ENCODE data around the gene MSI1. TPM values are rescaled to one million over a fixed set of nuclear protein-coding genes. Genes with fewer than 3 reads are reported as not detected.

Gene MSI1
- total RNA-seq = not detected in 2 replicates

DNA sequence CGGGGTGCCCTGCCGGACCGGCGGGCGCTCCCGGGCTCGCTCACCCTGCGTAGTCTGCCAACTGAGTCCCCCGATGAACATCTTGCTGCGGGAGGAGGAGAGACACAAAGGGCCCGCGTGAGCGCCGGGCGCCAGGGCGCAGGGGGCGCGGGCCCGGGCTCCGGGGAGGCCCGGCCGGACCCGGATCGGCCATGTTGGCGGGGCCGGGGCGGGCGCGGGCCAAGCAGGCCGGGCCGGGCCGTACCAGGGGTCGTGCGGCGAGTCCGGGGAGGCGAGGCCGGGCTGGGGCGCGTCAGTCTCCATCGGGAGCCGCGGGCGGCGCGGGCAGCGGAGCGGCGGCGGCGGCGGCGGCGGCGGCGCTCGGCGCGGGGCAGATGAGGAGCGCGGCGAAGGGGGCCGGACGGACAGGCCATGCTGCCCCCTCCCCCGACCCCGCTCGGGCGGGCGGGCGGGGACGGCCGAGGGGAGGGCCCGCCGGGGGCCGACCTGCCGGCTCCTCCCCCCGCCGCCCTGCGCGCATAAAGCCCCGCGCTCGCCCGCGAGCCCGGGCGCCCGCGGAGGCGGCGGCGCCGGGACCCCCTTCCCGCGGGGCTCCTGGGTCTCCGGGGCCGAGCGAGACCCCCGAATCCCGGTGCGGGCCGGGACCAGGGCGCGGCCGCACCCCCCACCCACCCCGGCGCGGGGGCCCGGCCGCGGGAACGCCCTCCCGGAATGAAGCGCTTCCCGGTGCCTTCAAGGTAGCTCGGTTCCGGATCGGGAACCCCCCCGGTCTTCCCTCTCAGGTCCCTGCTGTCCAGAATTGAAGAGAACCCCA, at the start of gene MSI1:
TSS of gene MSI1 (minus strand) at position 376 of the 814 bp plus-strand sequence. CDS start at position 303, 73 bp downstream.

DNA sequence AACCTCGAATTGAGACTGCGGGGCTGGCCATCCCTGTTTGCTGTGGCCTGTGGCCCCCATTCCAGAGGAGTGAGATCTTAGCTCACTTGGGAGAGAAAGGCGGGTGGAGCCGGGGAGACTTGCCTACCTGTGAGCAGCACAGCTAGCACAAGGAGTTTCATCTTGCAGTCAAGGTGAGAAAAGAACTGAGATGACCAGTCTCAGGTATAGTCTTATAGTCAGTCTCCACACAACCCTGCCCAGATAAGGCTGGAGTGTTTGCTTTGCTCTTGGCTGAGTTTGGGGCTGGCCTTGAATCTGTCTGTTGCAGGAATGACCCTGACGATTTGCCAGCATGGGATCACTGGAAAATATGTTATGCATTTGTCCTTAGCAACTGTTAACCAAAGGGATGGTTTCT, 41.4 kb downstream of the MSI1 start, which contains the start of gene PLA2G1B:
TSS of gene PLA2G1B (minus strand) at position 187 of the 400 bp plus-strand sequence. CDS start at position 161, 26 bp downstream.

DNA sequence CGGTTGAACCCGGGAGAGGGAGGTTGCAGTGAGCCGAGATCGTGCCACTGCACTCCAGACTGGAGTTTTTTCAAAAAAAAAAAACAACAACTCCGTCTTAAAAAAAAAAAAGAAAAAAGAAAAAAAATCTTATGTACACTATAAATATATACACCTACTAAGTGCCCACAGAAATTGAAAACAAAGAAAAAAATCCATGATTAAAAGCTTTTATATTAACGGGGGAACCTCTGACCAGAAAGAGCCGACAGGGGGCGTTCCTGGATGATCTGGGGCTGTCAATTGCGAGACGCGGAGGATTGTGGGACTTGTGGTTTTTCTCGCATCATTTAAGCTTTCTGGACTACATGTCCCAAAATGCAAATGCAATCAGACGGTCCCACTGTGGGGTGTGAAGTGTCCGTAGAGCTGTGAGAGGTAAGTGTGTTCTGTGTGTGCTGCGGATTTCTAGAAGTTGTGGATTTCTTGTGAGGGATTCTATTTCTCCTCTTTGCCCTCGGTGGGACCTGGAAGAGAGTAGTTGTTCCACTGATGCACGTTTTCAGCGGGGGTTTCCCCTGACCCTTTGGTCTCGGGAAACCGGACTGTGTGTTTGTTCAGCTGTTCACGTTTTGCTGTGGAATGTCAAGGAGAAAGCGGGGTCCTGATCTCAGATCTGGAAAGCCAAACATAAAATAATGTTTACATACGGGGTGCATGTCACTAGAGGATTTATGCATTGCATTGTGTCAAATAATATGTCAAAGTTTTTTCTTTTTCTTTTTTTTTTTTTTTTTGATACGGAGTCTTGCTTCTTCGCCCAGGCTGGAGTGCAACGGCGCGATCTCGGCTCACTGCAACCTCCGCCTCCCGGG, 66.8 kb downstream of the MSI1 start, which contains the start of gene SIRT4:
TSS of gene SIRT4 (plus strand) at position 360 of the 854 bp plus-strand sequence. CDS start 1,241 bp downstream, outside the sequence.

DNA sequence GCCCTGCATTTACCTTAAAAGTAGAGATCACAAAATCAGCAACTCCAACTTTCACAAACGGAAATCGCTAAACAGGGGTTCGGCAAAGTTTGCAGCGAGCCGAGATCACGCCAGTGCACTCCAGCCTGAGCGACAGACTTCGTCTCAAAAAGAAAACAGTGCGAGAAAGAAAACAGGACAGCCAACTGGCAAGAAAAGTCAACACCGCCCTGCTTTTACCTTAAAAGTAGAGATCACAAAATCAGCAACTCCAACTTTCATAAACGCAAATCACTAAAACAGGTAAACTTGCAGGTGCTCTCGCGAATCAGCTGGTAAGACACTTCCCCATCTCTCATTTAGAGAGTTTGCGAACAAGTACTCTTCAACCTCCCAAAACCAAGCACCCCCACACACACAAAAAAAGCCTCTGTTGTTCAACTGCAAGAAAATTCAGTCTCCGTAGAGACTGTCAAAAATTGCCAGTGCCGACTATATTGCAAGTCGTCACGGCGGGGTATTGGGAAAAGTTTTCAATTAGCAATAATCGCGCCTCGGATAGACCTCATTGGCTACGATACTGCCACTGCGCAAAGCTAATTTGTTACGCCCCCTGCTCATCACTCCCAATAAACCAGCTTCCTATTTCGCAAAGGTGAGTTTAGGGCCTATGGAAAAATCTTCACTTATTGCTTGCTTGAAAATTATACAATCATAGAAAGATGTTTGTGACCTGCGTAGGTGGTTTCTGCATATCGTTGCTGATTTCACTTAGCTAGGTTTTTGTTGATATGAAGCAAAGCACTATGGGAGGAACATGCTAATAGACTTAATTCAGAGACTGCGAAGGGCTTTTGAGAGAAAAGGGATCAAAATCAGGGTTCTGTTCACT, 76.1 kb downstream of the MSI1 start, which contains the start of gene RNU4-1:
TSS of gene RNU4-1 (minus strand) at position 577 of the 871 bp plus-strand sequence.

Other genes with a start within 250 kb of the MSI1 start
- 67.8 and 191 TPM in 2 replicates for gene GCN1, start 174.4 kb downstream of the MSI1 start, total RNA-seq
- gene RPLP0, start 168.1 kb downstream of the MSI1 start, total RNA-seq = 2,307 and 3,078 TPM in 2 replicates
- gene PXN, start 103.4 kb downstream of the MSI1 start, total RNA-seq = 34.3 and 78.6 TPM in 2 replicates
- under 0.01 TPM in 2 replicates for gene RNU4-2, start 77.3 kb downstream of the MSI1 start, total RNA-seq
- gene RNU4-1, start 75.9 kb downstream of the MSI1 start, total RNA-seq = under 0.01 TPM in 1 of 2 replicates, not detected in the other
- gene SIRT4, start 66.8 kb downstream of the MSI1 start, total RNA-seq = 1.1 and 1.8 TPM in 2 replicates
- not detected in 2 replicates for gene PLA2G1B, start 41.4 kb downstream of the MSI1 start, total RNA-seq
- gene COX6A1, start 68.9 kb upstream of the MSI1 start, total RNA-seq = 418 and 561 TPM in 2 replicates
- 26.1 and 31.0 TPM in 2 replicates for gene TRIAP1, start 77.2 kb upstream of the MSI1 start, total RNA-seq
- 14.4 and 25.2 TPM in 2 replicates for gene GATC, start 77.3 kb upstream of the MSI1 start, total RNA-seq
- gene SRSF9, start 100.6 kb upstream of the MSI1 start, total RNA-seq = 173 and 175 TPM in 2 replicates
- gene DYNLL1, start 126.9 kb upstream of the MSI1 start, total RNA-seq = 232 and 373 TPM in 2 replicates
- gene COQ5, start 160.0 kb upstream of the MSI1 start, total RNA-seq = 23.3 and 28.9 TPM in 2 replicates
- 110 and 248 TPM in 2 replicates for gene RNF10, start 165.2 kb upstream of the MSI1 start, total RNA-seq
- 23.3 and 31.0 TPM in 2 replicates for gene POP5, start 212.2 kb upstream of the MSI1 start, total RNA-seq